GM21529 (cell line): ENCODE measurements around the gene SRGAP1.
"Not testable (repeated sequence)": the region's sequence is repeated elsewhere in the genome, so short reads cannot be mapped to it uniquely, and the experiment has no call there.

ENCODE experiments used
- ATAC-seq: cut with Tn5 transposase; IDR thresholded peaks from one replicate; pipeline ENCODE4 v1.9.1; 2021; ENCODE audit not compliant: unreplicated experiment

The SRGAP1 gene

GRCh38 chr12:63867053-63867452 is 22.6 kb downstream of the SRGAP1 start:
- ATAC-seq = no peak

- no peak for ATAC-seq
Observed at GRCh38 chr12:63869656-63870055, 25.2 kb downstream of the SRGAP1 start.

DNA sequence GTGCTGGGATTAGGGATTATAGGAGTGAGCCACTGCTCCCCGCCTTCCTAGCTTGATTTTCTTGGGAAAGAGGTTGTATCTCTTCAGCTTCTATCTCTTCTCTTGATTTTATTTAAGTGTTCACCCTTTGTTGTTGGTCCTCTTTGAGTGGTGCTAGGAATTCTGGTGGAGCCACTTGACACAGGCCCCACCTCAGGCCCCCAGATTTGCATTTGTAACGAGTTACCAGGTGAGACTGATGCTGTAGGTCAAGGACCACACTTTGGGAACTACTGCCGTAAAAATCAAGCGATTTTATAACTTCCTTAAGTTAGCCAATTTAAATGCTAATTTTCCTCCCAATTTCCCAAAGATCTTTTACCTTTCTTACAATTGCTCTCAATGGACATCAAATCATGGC is 26.3 kb downstream of the SRGAP1 start:
- ATAC-seq = no peak

- no peak for ATAC-seq
Observed at GRCh38 chr12:63874897-63875480, 30.5 kb downstream of the SRGAP1 start.

- no peak for ATAC-seq
Observed at GRCh38 chr12:63875703-63876102, 31.2 kb downstream of the SRGAP1 start.

DNA sequence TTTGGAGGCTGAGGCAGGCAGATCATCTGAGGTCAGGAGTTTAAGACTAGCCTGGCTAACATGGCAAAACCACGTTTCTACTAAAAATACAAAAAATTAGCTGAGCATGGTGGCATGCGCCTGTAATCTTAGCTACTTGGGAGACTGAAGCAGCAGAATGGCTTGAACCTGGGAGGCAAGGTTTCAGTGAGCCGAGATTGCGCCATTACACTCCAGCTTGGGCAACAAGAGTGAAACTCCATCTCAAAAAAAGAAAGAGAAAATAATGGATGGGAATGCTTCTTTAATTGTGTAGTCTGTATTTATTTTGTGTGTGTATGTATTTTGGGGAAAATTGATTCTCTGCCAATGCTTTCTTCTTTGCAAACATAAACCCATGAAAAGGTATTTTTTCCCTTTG is 32.5 kb downstream of the SRGAP1 start:
- ATAC-seq = no peak

DNA sequence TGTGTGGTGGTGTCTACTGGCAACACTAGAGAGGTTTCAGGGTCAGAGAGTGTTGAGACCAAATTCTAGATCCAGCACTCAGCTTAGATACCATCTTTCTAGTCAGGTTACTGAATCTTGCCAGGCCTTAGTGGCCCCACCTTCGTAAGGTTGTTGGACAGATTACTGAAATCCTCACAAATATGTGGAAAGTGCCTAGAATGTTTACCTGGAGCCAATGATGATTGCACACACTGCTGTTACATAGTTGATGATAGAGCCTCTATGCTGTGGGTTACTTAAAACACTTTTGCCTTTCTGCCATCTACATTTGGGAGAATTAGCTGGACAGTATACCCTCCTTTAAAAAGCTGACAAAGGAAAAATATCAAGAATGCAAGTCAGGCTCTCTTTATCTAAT is 33.2 kb downstream of the SRGAP1 start:
- no peak for ATAC-seq

DNA sequence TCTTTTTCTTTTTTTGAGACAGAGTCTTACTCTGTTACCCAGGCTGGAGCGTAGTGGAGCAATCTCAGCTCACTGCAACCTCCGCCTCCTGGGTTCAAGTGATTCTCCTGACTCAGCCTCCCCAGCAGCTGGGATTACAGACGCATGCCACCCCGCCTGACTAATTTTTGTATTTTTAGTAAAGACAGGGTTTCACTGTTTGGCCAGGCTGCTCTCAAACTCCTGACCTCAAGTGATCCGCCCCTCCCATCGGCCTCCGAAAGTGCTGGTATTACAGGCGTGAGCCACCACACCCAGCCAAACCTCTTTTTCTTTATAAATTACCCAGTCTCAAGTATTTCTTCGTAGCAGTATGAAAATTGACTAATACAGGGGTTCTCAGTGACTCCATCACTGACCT is 35.7 kb downstream of the SRGAP1 start:
- not testable (repeated sequence) for ATAC-seq

DNA sequence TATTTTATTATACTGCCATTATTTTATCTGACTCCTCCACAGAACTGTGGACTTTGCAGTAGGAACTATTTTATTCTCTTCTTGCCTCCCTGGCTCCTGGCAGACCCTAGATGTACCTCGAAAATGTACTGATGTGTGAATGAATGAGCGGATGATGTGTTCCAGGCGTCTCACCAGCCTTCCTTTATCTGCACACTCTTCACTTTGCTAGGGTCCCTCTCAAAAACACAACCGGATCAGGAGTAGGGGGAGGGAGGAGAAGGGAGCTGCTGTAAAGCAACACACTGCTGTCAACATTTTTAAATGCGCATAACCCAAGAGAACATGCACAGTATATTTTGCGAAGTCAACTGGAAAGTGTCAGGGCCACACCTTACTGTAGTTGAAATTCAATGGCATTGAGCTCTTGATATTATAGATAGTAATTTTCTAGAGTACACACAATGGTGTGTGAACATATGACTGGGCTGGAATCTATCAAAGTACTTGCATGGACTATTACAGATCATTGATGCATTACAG is 36.3 kb downstream of the SRGAP1 start:
- ATAC-seq = no peak

GRCh38 chr12:63882844-63883243 is 38.3 kb downstream of the SRGAP1 start:
- no peak for ATAC-seq

DNA sequence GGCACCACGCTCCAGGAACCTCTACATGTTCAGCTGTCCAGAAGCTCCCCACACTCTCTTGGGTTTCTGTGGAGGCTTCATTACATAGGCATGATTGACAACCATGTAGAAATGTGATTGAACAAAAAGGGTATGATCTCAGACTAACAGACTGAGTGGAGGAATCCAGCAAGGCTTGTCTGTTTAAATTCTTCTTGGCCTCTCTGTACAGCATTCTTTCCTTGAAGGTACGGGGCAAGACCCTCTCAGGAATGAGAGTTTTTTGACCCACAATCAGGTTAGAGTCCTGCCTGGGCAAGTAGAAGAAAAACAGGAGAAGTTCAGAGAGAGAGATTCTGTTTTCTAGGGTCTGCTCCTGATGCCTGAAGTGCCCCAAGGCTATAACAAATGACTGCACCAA is 40.9 kb downstream of the SRGAP1 start:
- ATAC-seq = no peak

DNA sequence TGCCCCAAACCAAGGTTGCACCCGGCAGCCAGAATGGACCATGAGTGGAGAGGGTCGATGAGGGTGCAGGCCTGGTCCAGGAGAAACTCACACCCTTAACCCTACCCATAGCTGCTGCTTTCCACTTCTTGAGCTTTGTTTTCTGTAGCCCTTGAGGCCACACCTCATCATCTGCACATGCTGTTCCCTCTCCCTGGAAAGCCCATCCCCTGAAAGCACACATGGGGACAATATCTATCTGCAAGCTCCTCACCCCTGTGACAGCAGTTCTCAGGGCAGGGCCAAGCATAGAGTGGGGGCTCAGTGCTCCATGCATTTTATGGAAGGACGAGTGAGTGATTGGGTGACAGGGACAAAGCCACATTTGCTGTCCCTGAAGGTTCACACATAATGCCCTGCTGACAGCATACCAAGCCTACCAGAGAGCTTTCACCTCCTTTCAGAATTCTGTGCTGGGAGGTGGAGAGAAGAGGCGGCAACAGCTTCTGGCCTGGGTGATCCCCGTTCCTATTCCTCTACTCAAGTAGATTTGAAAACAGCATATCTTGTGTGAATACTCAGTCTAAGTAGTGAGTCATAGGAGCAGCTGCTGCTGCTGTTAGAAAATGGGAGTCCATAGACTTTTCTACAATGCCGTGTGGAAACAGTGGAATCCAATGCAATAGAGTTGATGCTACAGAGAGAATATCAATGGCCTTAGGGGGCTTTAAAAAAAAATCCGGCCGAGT is 44.6 kb downstream of the SRGAP1 start:
- no peak for ATAC-seq

DNA sequence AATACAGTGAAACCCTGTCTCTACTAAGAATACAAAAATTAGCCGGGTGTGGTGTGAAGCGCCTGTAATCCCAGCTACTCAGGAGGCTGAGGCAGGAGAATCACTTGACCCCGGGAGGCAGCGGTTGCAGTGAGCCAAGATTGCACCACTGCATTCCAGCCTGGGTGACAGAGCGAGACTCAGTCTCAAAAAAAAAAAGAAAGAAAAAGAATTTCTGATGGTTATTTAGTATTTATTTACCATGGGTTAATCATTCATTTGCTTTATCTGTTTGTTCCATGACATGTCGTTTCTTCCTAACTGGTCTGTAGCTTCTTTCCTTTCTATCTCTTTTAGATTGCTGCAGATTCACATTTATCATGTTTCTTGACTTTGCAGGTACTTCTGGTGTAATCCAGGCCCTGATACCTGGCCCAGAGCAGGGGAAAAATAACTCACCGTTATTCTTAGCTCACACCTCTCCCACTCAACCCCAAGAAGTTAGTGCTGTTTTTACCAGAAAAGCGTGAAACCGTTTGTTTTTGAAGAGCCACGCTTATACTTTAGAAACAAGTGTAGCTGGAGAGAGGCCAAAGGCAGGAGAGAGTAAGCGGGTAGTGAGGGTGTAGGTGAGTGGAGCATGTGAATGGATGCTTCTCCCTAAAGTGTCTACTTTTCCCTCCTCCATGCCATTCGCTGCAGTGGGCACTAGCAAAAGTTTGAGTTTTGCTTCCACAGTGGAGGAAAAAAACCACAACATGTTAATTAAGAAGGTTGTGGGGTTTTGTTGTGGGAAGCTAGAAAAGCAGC is 45.4 kb downstream of the SRGAP1 start:
- no peak for ATAC-seq

DNA sequence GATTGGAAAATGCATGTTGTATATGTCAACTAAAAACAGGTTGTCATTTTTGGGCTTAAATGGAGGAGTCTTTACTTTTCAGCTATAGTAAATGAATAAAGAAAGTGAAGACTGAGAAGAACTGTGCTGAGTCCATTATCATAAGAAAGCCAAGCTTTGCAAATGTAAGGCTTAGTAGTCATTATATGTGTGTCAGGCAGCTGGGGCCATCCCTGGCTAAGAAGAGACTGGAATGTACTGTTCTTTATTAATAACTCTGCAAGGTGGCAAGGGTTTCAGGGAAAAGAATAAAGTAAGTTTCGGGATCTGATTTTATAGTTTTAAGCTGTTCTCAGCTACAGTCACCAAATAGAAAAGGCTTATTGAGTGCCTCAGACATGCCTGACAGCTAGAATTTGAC is 48.7 kb downstream of the SRGAP1 start:
- no peak for ATAC-seq

- no peak for ATAC-seq
Observed at GRCh38 chr12:63894132-63894531, 49.6 kb downstream of the SRGAP1 start.

DNA sequence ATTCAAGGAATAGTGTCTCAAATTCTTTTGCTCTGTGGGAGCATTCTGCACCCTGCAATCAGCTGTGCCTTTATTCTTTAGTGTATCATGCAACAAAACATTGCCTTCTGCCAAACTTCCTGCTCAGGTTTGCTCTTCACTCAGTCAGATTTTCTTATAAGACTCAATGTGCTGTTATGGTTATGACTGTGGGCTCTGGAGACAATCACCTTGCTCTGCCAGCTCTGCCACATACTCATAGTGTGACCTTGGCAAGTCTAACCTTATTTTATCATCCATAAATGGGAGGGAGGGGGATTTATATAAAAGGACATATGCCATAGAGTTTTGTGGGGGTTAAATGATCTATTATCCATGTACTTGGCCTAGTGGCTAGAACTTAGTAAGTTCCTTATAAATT is 51.3 kb downstream of the SRGAP1 start:
- no peak for ATAC-seq

DNA sequence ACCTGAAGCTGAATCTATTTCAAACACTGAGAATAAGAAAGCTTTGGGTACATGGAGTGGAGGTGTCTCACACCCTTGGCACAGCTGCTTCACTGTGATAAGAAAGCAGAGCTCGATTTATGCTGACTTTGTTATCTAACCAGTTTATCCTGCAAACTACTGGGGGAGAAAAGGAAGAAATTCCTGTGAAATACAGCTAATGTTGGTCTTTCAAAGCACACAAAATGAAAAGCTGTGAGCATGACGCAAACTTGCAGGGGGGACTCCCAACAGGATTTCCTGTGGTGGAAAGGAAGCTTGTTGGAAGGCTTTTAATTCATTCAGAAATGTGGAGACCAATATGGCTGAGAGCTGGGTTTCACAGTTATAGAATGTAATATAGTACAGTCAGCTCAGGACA is 53.4 kb downstream of the SRGAP1 start:
- ATAC-seq = no peak

- no peak for ATAC-seq
Observed at GRCh38 chr12:63898764-63899337, 54.4 kb downstream of the SRGAP1 start.

GRCh38 chr12:63899396-63899795 is 54.9 kb downstream of the SRGAP1 start:
- ATAC-seq = no peak

- ATAC-seq = no peak
Observed at GRCh38 chr12:63900922-63901793, 56.7 kb downstream of the SRGAP1 start.

DNA sequence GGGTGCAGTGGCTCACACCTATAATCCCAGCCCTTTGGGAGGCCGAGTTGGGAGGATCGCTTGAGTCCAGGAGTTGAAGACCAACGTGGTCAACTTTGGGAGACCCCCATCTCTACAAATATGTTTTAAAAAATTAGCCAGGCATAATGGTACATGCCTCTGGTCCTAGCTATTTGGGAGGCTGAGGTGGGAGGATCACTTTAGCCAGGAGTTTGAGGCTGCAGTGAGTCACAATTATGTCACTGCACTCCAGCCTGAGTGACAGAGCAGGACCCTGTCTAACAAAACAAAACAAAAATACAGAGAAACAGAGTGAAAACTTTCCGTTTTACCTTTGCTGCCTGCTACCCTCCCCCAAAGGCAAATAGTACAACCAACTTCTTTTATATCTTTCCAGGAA is 60.2 kb downstream of the SRGAP1 start:
- ATAC-seq = no peak
